Right atrium auricular region (tissue), 2 donors: ENCODE measurements around the gene UNK. TPM values are rescaled to one million over a fixed set of nuclear protein-coding genes. Genes with fewer than 3 reads are reported as not detected.

Experiments used
- DNase-seq: peaks from one replicate; pipeline ENCODE4 v3.0.0-alpha.2; 2019; ENCODE audit warnings: low spot score
- H3K27ac ChIP-seq, 2 donors: fragments of 200-600 bp; sonication (generic); 1 replicate in 1 of 2; 2 replicates in 1 of 2; pipeline ENCODE4 v1.5.1; 2016 to 2019
- H3K27me3 ChIP-seq, 2 donors: fragments of 200-600 bp; sonication (generic); one replicate each; pipeline versions ENCODE4 v1.5.1 to v1.6.0; 2017 to 2019
- H3K36me3 ChIP-seq: fragments of 200-600 bp; sonication (generic); one replicate; pipeline ENCODE4 v1.5.1; 2016
- H3K4me1 ChIP-seq, 2 donors: fragments of 200-600 bp; sonication (generic); one replicate each; pipeline versions ENCODE4 v1.5.1 to v1.6.0; 2017 to 2019
- H3K4me3 ChIP-seq, 2 donors: fragments of 200-600 bp; sonication (generic); 1 replicate in 1 of 2; 2 replicates in 1 of 2; pipeline ENCODE4 v1.5.1; 2017 to 2019; ENCODE audit warnings: mild to moderate bottlenecking in 1 of 2, moderate library complexity in 1 of 2
- H3K9me3 ChIP-seq, 2 donors: fragments of 200-600 bp; sonication (generic); one replicate each; pipeline ENCODE4 v1.5.1; 2019
- CTCF ChIP-seq, 2 donors: fragments of 200-600 bp; sonication (generic); IDR thresholded peaks; one replicate each; pipeline ENCODE4 v1.5.1; 2019; ENCODE audit warnings: antibody characterized with exemption in 2 of 2
- total RNA-seq, 2 donors: library from RNA; depleted of rRNA; stranded (reverse); fragments of >200 nt; gene quantifications; one replicate each; pipeline ENCODE4 v1.1.0, GENCODE V29; 2016

Gene UNK
- total RNA-seq, 2 donors from 2014 or later = 18.8 to 25.3 TPM

- Histone ChIP-seq H3K27ac (no peak overlapping the region), H3K4me1 (peaks cover 0 to 6% of the 10 kb centered on the region in 2 donors), H3K27me3 (no peaks in the 10 kb centered on the region), H3K36me3 (no peaks in the 10 kb centered on the region), H3K4me3 (no peak overlapping the region), H3K9me3 (no peaks in the 10 kb centered on the region)
- no peak for TF ChIP-seq CTCF (IDR thresholded peaks at IDR 0.05)
- DNase-seq = no peak
These were observed 45.4 kb upstream of the UNK start for GRCh38 chr17:75739174-75739573.

GRCh38 chr17:75739801-75740200, 44.8 kb upstream of the UNK start:
- H3K36me3 ChIP-seq = no peaks in the 10 kb centered on the region

GRCh38 chr17:75740215-75740614, 44.4 kb upstream of the UNK start:
- no peaks in the 10 kb centered on the region for H3K9me3 ChIP-seq
- no peak for TF ChIP-seq CTCF (IDR thresholded peaks at IDR 0.05)
- no peak overlapping the region for H3K27ac ChIP-seq
- H3K36me3 ChIP-seq = no peaks in the 10 kb centered on the region
- no peak for DNase-seq
- H3K4me3 ChIP-seq = no peak overlapping the region
- peaks cover 0 to 6% of the 10 kb centered on the region in 2 donors for H3K4me1 ChIP-seq
- H3K27me3 ChIP-seq = no peaks in the 10 kb centered on the region

More at GRCh38 chr17:75739801-75740200, 44.8 kb upstream of the UNK start:
- Histone ChIP-seq H3K27ac (no peak overlapping the region), H3K4me3 (no peak overlapping the region), H3K27me3 (no peaks in the 10 kb centered on the region), H3K9me3 (no peaks in the 10 kb centered on the region), H3K4me1 (peaks cover 0 to 6% of the 10 kb centered on the region in 2 donors)
- TF ChIP-seq CTCF (IDR thresholded peaks at IDR 0.05) = no peak
- no peak for DNase-seq

- Histone ChIP-seq H3K4me3 (no peak overlapping the region), H3K9me3 (no peaks in the 10 kb centered on the region), H3K4me1 (peaks cover 0 to 6% of the 10 kb centered on the region in 2 donors), H3K36me3 (no peaks in the 10 kb centered on the region), H3K27ac (no peak overlapping the region), H3K27me3 (no peaks in the 10 kb centered on the region)
- no peak for TF ChIP-seq CTCF (IDR thresholded peaks at IDR 0.05)
- DNase-seq = no peak
These were observed 44.0 kb upstream of the UNK start for GRCh38 chr17:75740631-75741077.

- H3K4me3 ChIP-seq = no peak overlapping the region
- TF ChIP-seq CTCF (IDR thresholded peaks at IDR 0.05) = no peak
- H3K36me3 ChIP-seq = no peaks in the 10 kb centered on the region
- peaks cover 0 to 8% of the 10 kb centered on the region in 2 donors for H3K4me1 ChIP-seq
- H3K27ac ChIP-seq = no peak overlapping the region
- H3K27me3 ChIP-seq = no peaks in the 10 kb centered on the region
- no peak for DNase-seq
- H3K9me3 ChIP-seq = no peaks in the 10 kb centered on the region
These were observed 42.3 kb upstream of the UNK start for GRCh38 chr17:75742337-75742736.

- H3K27ac ChIP-seq = no peak overlapping the region
- no peak for TF ChIP-seq CTCF (IDR thresholded peaks at IDR 0.05)
- no peaks in the 10 kb centered on the region for H3K36me3 ChIP-seq
- H3K4me3 ChIP-seq = no peak overlapping the region
- no peaks in the 10 kb centered on the region for H3K9me3 ChIP-seq
- DNase-seq = no peak
- no peaks in the 10 kb centered on the region for H3K27me3 ChIP-seq
- peaks cover 0 to 6% of the 10 kb centered on the region in 2 donors for H3K4me1 ChIP-seq
These were observed 40.9 kb upstream of the UNK start for GRCh38 chr17:75743625-75744206.
